Esophagus muscularis mucosa (tissue), 3 donors: ENCODE measurements around the gene KCNH4.

Experiments
- CTCF ChIP-seq, 3 experiments: fragments of 200-600 bp in 2 of 3; fragments of 450-650 bp in 1 of 3; sonication (generic) in 2 of 3; IDR thresholded peaks; one replicate each; pipeline ENCODE4 v1.5.1; 2017 to 2019; ENCODE audit warnings: antibody characterized with exemption in 3 of 3, mild to moderate bottlenecking in 2 of 3, moderate library complexity in 1 of 3
- POLR2A ChIP-seq: fragments of 450-650 bp; IDR thresholded peaks from one replicate; pipeline ENCODE4 v1.6.1; 2017; ENCODE audit warnings: antibody characterized with exemption, moderate library complexity, mild to moderate bottlenecking, low read depth

DNA sequence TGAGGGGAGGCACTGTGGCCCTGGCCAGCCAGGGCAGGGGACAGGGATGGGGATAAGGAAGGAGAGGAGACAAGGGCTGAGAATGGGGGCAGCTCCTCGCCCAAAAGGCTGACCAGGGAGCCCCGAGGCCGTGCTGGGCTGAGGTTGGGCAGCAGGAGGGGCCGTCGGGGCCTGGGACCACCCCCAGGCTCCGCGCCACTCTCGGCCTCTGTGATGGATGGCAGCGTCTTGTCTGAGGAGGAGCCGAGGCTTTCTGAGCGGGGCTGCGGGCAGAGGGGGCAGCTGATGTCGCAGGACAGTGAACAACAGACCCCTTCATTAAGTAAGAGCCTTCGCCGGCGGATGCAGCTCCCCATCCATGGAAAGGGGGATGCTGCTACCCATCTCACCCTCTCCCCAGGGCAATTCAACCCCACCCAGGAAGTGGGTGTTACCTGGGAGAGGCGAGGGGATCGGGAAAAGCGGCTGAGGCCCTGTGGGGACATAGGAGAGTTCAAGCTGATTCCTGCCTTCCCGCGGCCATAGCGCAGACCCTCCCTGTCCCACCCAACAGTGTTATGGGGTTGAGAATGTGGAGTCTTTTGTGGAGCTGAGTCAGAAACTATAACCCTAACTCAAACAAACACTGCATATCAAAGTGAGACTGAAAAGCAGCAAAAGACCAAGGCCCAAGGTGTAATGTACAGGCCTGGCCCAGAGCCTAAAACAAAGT is 17.1 kb downstream of the KCNH4 start:
- no peak for TF ChIP-seq CTCF (IDR thresholded peaks at IDR 0.05)
- no peak for TF ChIP-seq POLR2A
